GM19193 (cell line): ENCODE data around the gene CEP83.

Source experiments
- POLR2A ChIP-seq: IDR thresholded peaks from 4 replicates; pipeline ENCODE4 v1.6.1; 2011; ENCODE audit not compliant: insufficient read depth, insufficient read length; ENCODE audit errors: extremely low read depth

The CEP83 gene

GRCh38 chr12:94415066-94415465, 44.6 kb downstream of the CEP83 start:
- TF ChIP-seq POLR2A, result no peak

- TF ChIP-seq POLR2A, result no peak
Observed at GRCh38 chr12:94405413-94406116, 54.1 kb downstream of the CEP83 start.

GRCh38 chr12:94404854-94405253, 54.8 kb downstream of the CEP83 start:
- no peak for TF ChIP-seq POLR2A

- no peak for TF ChIP-seq POLR2A
Observed at GRCh38 chr12:94401326-94401725, 58.3 kb downstream of the CEP83 start.

- no peak for TF ChIP-seq POLR2A
Observed at GRCh38 chr12:94397401-94397800, 62.3 kb downstream of the CEP83 start.

GRCh38 chr12:94390130-94390485, 69.6 kb downstream of the CEP83 start:
- no peak for TF ChIP-seq POLR2A

GRCh38 chr12:94386422-94386821, 73.2 kb downstream of the CEP83 start:
- no peak for TF ChIP-seq POLR2A

- TF ChIP-seq POLR2A, result no peak
Observed at GRCh38 chr12:94384030-94384429, 75.6 kb downstream of the CEP83 start.

- no peak for TF ChIP-seq POLR2A
Observed at GRCh38 chr12:94380507-94380906, 79.2 kb downstream of the CEP83 start.

GRCh38 chr12:94379479-94380113, 80.1 kb downstream of the CEP83 start:
- TF ChIP-seq POLR2A, result no peak

GRCh38 chr12:94377599-94377998, 82.1 kb downstream of the CEP83 start:
- no peak for TF ChIP-seq POLR2A

- no peak for TF ChIP-seq POLR2A
Observed at GRCh38 chr12:94374124-94374523, 85.5 kb downstream of the CEP83 start.

- no peak for TF ChIP-seq POLR2A
Observed at GRCh38 chr12:94372461-94372860, 87.2 kb downstream of the CEP83 start.

- no peak for TF ChIP-seq POLR2A
Observed at GRCh38 chr12:94362653-94363052, 97.0 kb downstream of the CEP83 start.

- TF ChIP-seq POLR2A, result no peak
Observed at GRCh38 chr12:94359761-94360160, 99.9 kb downstream of the CEP83 start.

GRCh38 chr12:94353130-94353529, 106.5 kb downstream of the CEP83 start:
- TF ChIP-seq POLR2A, result no peak

- no peak for TF ChIP-seq POLR2A
Observed at GRCh38 chr12:94340573-94340972, 119.1 kb downstream of the CEP83 start.

- TF ChIP-seq POLR2A, result no peak
Observed at GRCh38 chr12:94338006-94338794, 121.5 kb downstream of the CEP83 start.
